ENCODE measurements around the gene JAKMIP2.
A peak's percentile ranks its signal among the peaks of the same experiment; 100 is the strongest.
"Not testable (repeated sequence)": the region's sequence is repeated elsewhere in the genome, so short reads cannot be mapped to it uniquely, and the experiment has no call there.

JAKMIP2 gene

GRCh38 chr5:147782110-147783028, at the start of gene JAKMIP2:
Gene JAKMIP2, minus strand, starts transcription at chr5:147782728. Its CDS starts 110,922 bp downstream, at chr5:147671806.
- DNase-seq, result peak; percentile 75 to 82

- no peak for DNase-seq
These were observed 48.9 kb upstream of the JAKMIP2 start, which contains the start of gene SPINK1 for GRCh38 chr5:147831465-147831864. Gene SPINK1, minus strand, starts transcription at chr5:147831671. Its CDS starts 94 bp downstream, at chr5:147831577.

- DNase-seq, result no peak
These were observed 47.5 kb upstream of the JAKMIP2 start for GRCh38 chr5:147830035-147830434.

GRCh38 chr5:147827017-147827416, 44.5 kb upstream of the JAKMIP2 start:
- not testable (repeated sequence) for DNase-seq

- DNase-seq, result no peak
These were observed 43.8 kb upstream of the JAKMIP2 start for GRCh38 chr5:147826361-147826760.

GRCh38 chr5:147822686-147823491, 40.4 kb upstream of the JAKMIP2 start:
- DNase-seq, result peak; percentile 25 to 29

- not testable (repeated sequence) for DNase-seq
These were observed 39.7 kb upstream of the JAKMIP2 start for GRCh38 chr5:147822222-147822621.

- DNase-seq, result no peak
These were observed 39.2 kb upstream of the JAKMIP2 start for GRCh38 chr5:147821766-147822165.

GRCh38 chr5:147819261-147819770, 36.8 kb upstream of the JAKMIP2 start:
- no peak for DNase-seq

- DNase-seq, result no peak
These were observed 35.8 kb upstream of the JAKMIP2 start for GRCh38 chr5:147818290-147818689.

- DNase-seq, result no peak
These were observed 31.2 kb upstream of the JAKMIP2 start for GRCh38 chr5:147813696-147814095.

- no peak for DNase-seq
These were observed 27.5 kb upstream of the JAKMIP2 start for GRCh38 chr5:147809830-147810666.

GRCh38 chr5:147805030-147805454, 22.5 kb upstream of the JAKMIP2 start:
- peak in 1 of 2 donors; percentile 12 for DNase-seq

GRCh38 chr5:147804334-147804733, 21.8 kb upstream of the JAKMIP2 start:
- DNase-seq, result no peak

GRCh38 chr5:147803926-147804325, 21.4 kb upstream of the JAKMIP2 start:
- no peak for DNase-seq

GRCh38 chr5:147803161-147803560, 20.6 kb upstream of the JAKMIP2 start:
- DNase-seq, result not testable (repeated sequence)

- DNase-seq, result no peak
These were observed 18.9 kb upstream of the JAKMIP2 start for GRCh38 chr5:147801461-147801860.

GRCh38 chr5:147800491-147800890, 18.0 kb upstream of the JAKMIP2 start:
- DNase-seq, result no peak

GRCh38 chr5:147796556-147797308, 14.2 kb upstream of the JAKMIP2 start:
- DNase-seq, result no peak

GRCh38 chr5:147791181-147791580, 8.7 kb upstream of the JAKMIP2 start:
- no peak for DNase-seq

GRCh38 chr5:147789820-147790219, 7.3 kb upstream of the JAKMIP2 start:
- DNase-seq, result no peak

GRCh38 chr5:147788023-147788422, 5.5 kb upstream of the JAKMIP2 start:
- no peak for DNase-seq
